Erythroblast (primary cell): Measurements from ENCODE around the gene HDAC6.
A peak's percentile ranks its signal among the peaks of the same experiment; 100 is the strongest.

Experiments used
- GATA1 ChIP-seq: IDR thresholded peaks from 2 replicates; pipeline ENCODE4 v1.6.1; 2011; ENCODE audit warnings: low read depth, mild to moderate bottlenecking, control low read depth, low read length, moderate library complexity
- POLR2A ChIP-seq: IDR thresholded peaks from 2 replicates; pipeline ENCODE4 v1.6.1; 2011; ENCODE audit warnings: mild to moderate bottlenecking, low read length

DNA sequence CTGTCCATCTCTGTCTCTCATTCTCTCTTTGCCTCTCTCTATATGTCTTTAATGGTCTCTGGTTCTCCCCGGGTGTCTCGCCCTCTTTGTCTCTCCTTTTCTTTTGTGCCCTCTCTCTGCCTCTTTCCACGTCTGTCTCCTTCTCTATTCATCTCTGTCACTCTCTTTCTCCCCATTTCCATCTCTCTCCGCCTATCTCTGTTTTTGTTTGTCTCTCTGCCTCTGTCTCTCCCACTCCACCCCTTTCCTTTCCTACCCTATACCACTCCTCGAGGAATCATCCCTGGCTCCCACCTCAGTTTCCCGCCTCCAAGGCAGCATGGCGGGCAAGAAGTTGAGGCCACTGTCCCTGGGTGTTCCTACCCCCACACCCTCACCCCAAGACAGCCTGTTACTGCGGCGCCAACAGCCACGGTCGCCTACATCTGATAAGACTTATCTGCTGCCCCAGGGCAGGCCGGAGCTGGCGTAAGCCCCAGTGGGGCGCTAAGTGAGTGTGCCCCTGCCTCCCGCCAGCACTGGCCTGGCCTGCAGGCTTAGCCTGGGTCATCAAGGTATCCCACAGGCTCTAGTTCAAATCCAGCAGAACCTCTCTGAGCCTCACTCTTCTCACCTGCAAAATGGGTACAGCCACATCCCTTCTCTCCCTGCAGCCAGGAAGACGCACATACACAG, 16.2 kb upstream of the HDAC6 start:
- peak; percentile 59 for TF ChIP-seq POLR2A
- TF ChIP-seq GATA1, result peak; percentile 81
